HG03139 (cell line): ENCODE data around the gene DERL2.
A peak's percentile ranks its signal among the peaks of the same experiment; 100 is the strongest.

ENCODE experiments used
- ATAC-seq: cut with Tn5 transposase; IDR thresholded peaks from one replicate; pipeline ENCODE4 v1.9.1; 2021; ENCODE audit not compliant: unreplicated experiment

DERL2 gene

GRCh38 chr17:5502552-5502951, 16.6 kb upstream of the DERL2 start:
- no peak for ATAC-seq

GRCh38 chr17:5501685-5502084, 15.7 kb upstream of the DERL2 start:
- ATAC-seq = no peak

- no peak for ATAC-seq
Observed at GRCh38 chr17:5500589-5501391, 14.8 kb upstream of the DERL2 start.

GRCh38 chr17:5500247-5500588, 14.2 kb upstream of the DERL2 start:
- ATAC-seq = no peak

- no peak for ATAC-seq
Observed at GRCh38 chr17:5499476-5500231, 13.7 kb upstream of the DERL2 start.

- no peak for ATAC-seq
Observed at GRCh38 chr17:5492970-5493369, 7.0 kb upstream of the DERL2 start.

- ATAC-seq = no peak
Observed at GRCh38 chr17:5488752-5489151, 2.8 kb upstream of the DERL2 start.

- peak; percentile 82 for ATAC-seq
Observed at GRCh38 chr17:5486206-5487124, 487 bp upstream of the DERL2 start, which contains the start of gene MIS12. MIS12 (plus strand) TSS chr17:5486566; CDS start chr17:5488863, 2,297 bp downstream.

GRCh38 chr17:5481451-5481850, 4.5 kb downstream of the DERL2 start:
- no peak for ATAC-seq

- ATAC-seq = no peak
Observed at GRCh38 chr17:5480962-5481361, 5.0 kb downstream of the DERL2 start.

GRCh38 chr17:5478992-5479391, 7.0 kb downstream of the DERL2 start:
- ATAC-seq = no peak

GRCh38 chr17:5473906-5474305, 12.1 kb downstream of the DERL2 start:
- no peak for ATAC-seq

- ATAC-seq = no peak
Observed at GRCh38 chr17:5472511-5472910, 13.5 kb downstream of the DERL2 start.

- ATAC-seq = peak; percentile 12
Observed at GRCh38 chr17:5468075-5468473, 17.9 kb downstream of the DERL2 start.

GRCh38 chr17:5467416-5467815, 18.6 kb downstream of the DERL2 start:
- ATAC-seq = no peak

GRCh38 chr17:5466295-5466694, 19.7 kb downstream of the DERL2 start:
- no peak for ATAC-seq

GRCh38 chr17:5464717-5465507, 21.1 kb downstream of the DERL2 start:
- ATAC-seq = no peak

GRCh38 chr17:5446786-5447185, 39.2 kb downstream of the DERL2 start:
- no peak for ATAC-seq

- ATAC-seq = no peak
Observed at GRCh38 chr17:5444209-5444608, 41.8 kb downstream of the DERL2 start.

- no peak for ATAC-seq
Observed at GRCh38 chr17:5443728-5444127, 42.2 kb downstream of the DERL2 start.

- peak; percentile 11 for ATAC-seq
Observed at GRCh38 chr17:5439446-5439764, 46.6 kb downstream of the DERL2 start.
